Measurements from ENCODE around the gene DTNB. TPM values are rescaled to one million over a fixed set of nuclear protein-coding genes. Genes with fewer than 3 reads are reported as not detected.

Gene DTNB
- total and polyA plus RNA-seq, 2 donors (not counting 1 experiment from before 2014, with no cell fraction given): 25.7 to 37.3 TPM

GRCh38 chr2:25438793-25439192 lies 234.6 kb downstream of the DTNB start:
- no CpG with 5 or more reads among the region's 2 CpGs for WGBS (ENCODE audit: insufficient coverage)
- Histone ChIP-seq H3K4me1 (ENCODE audit: control insufficient read depth in 2 of 2, insufficient read depth in 2 of 2, low read length in 2 of 2) (no peaks in the 10 kb centered on the region), H3K36me3 (replicated peaks in 1 of 2; ENCODE audit: control extremely low read depth in 1 of 2, control insufficient read depth in 1 of 2, extremely low read depth in 1 of 2, insufficient read depth in 2 of 2, low read length in 1 of 2) (peaks cover 0 to 2% of the 10 kb centered on the region in 2 experiments), H3K27me3 (replicated peaks in 1 of 4; ENCODE audit: control extremely low read depth in 1 of 4, control insufficient read depth in 3 of 4, insufficient read depth in 4 of 4, low read length in 3 of 4) (no peaks in the 10 kb centered on the region), H3K4me2 (replicated peaks; ENCODE audit: low read depth, low read length, poor library complexity, severe bottlenecking) (no peak overlapping the region), H2AFZ (ENCODE audit: insufficient read depth, low read depth, low read length, poor library complexity, severe bottlenecking) (no peak overlapping the region), H3K9me3 (ENCODE audit: control extremely low read depth in 1 of 3, control insufficient read depth in 2 of 3, insufficient read depth in 1 of 3, low read length in 2 of 3) (peaks cover 0 to 3% (median 0%) of the 10 kb centered on the region in 3 donors), H3K4me3 (ENCODE audit: control extremely low read depth in 1 of 5, extremely low read depth in 1 of 5, insufficient read depth in 1 of 5, low read depth in 2 of 5, low read length in 4 of 5) (no peak overlapping the region), H3K79me2 (ENCODE audit: control insufficient read depth, insufficient read depth, low read length) (peaks cover 3% of the 10 kb centered on the region), H3K9ac (ENCODE audit: low read length) (no peak overlapping the region), H4K20me1 (ENCODE audit: control insufficient read depth, insufficient read depth, low read length, poor library complexity, severe bottlenecking) (no peaks in the 10 kb centered on the region), H3K27ac (ENCODE audit: low read length in 2 of 2) (no peak overlapping the region)
- ATAC-seq (ENCODE audit: low read depth) (no peak), DNase-seq (no peak)
- Mint-ChIP-seq H3K27me3 (no peaks in the 10 kb centered on the region), H3K9me3 (ENCODE audit: insufficient read depth) (no peaks in the 10 kb centered on the region), H3K27ac (no peak overlapping the region), H3K4me3 (no peak overlapping the region), H3K4me1 (peaks cover 14% of the 10 kb centered on the region)
- ChIA-PET CTCF (no interaction called here), POLR2A (no interaction called here)
- no peak for TF ChIP-seq CTCF (IDR thresholded peaks at IDR 0.05)
- no peak for TF ChIP-seq EZH2 (IDR thresholded peaks at IDR 0.05; ENCODE audit: borderline replicate concordance, insufficient read depth, low read depth, low read length, poor library complexity, severe bottlenecking)
- intact Hi-C loops (cut with micrococcal nuclease): no loop called here

- ChIA-PET CTCF (interaction anchor here (1.8 kb wide), 1 partner anchor 76 kb away, joined by 4 read pairs; no protein-coding TSS in a partner anchor), POLR2A (interaction anchor here (0.6 kb wide), 1 partner anchor 66 kb away, joined by 16 read pairs; no protein-coding TSS in a partner anchor)
- H3K9me3 Mint-ChIP-seq (ENCODE audit: insufficient read depth): no peaks in the 10 kb centered on the region
- ATAC-seq (ENCODE audit: low read depth) (no peak), DNase-seq (no peak)
- H3K4me3 Mint-ChIP-seq: no peak overlapping the region
- TF ChIP-seq EZH2 (IDR thresholded peaks at IDR 0.05; ENCODE audit: borderline replicate concordance, insufficient read depth, low read depth, low read length, poor library complexity, severe bottlenecking): no peak
- no peak for TF ChIP-seq CTCF (IDR thresholded peaks at IDR 0.05)
- H3K4me1 Mint-ChIP-seq: peaks cover 11% of the 10 kb centered on the region
- Histone ChIP-seq H3K36me3 (replicated peaks in 1 of 2; ENCODE audit: control extremely low read depth in 1 of 2, control insufficient read depth in 1 of 2, extremely low read depth in 1 of 2, insufficient read depth in 2 of 2, low read length in 1 of 2) (peaks cover 0 to 2% of the 10 kb centered on the region in 2 experiments), H4K20me1 (ENCODE audit: control insufficient read depth, insufficient read depth, low read length, poor library complexity, severe bottlenecking) (no peaks in the 10 kb centered on the region), H3K4me2 (replicated peaks; ENCODE audit: low read depth, low read length, poor library complexity, severe bottlenecking) (no peak overlapping the region), H3K79me2 (ENCODE audit: control insufficient read depth, insufficient read depth, low read length) (peaks cover 3% of the 10 kb centered on the region), H3K9me3 (ENCODE audit: control extremely low read depth in 1 of 3, control insufficient read depth in 2 of 3, insufficient read depth in 1 of 3, low read length in 2 of 3) (peaks cover 0 to 3% (median 0%) of the 10 kb centered on the region in 3 donors), H3K4me3 (ENCODE audit: control extremely low read depth in 1 of 5, extremely low read depth in 1 of 5, insufficient read depth in 1 of 5, low read depth in 2 of 5, low read length in 4 of 5) (no peak overlapping the region), H3K9ac (ENCODE audit: low read length) (no peak overlapping the region), H3K4me1 (ENCODE audit: control insufficient read depth in 2 of 2, insufficient read depth in 2 of 2, low read length in 2 of 2) (no peaks in the 10 kb centered on the region), H3K27ac (ENCODE audit: low read length in 2 of 2) (no peak overlapping the region), H2AFZ (ENCODE audit: insufficient read depth, low read depth, low read length, poor library complexity, severe bottlenecking) (no peak overlapping the region), H3K27me3 (replicated peaks in 1 of 4; ENCODE audit: control extremely low read depth in 1 of 4, control insufficient read depth in 3 of 4, insufficient read depth in 4 of 4, low read length in 3 of 4) (no peaks in the 10 kb centered on the region)
- intact Hi-C loops (cut with micrococcal nuclease): no loop called here
- no peak overlapping the region for H3K27ac Mint-ChIP-seq
- 76% methylated on average over 2 of the region's 4 CpGs for WGBS (ENCODE audit: insufficient coverage)
- no peaks in the 10 kb centered on the region for H3K27me3 Mint-ChIP-seq
Measured at GRCh38 chr2:25437881-25438662, 235.3 kb downstream of the DTNB start.

All from B cell (primary cell).